Brain microvascular endothelial cell (primary cell): ENCODE data around the gene GTF2A1.
"Not testable (repeated sequence)": the region's sequence is repeated elsewhere in the genome, so short reads cannot be mapped to it uniquely, and the experiment has no call there.

Experiments
- DNase-seq: peaks from one replicate; pipeline ENCODE4 v3.0.0-alpha.2; 2020
- H3K27ac ChIP-seq: fragments of 250-450 bp; sonication (Bioruptor Pico); 2 replicates; pipeline ENCODE4 v1.5.1; 2020; ENCODE audit warnings: mild to moderate bottlenecking, moderate library complexity
- H3K27me3 ChIP-seq: fragments of 250-450 bp; sonication (Bioruptor Pico); replicated peaks from 2 replicates; pipeline ENCODE4 v1.5.1; 2020; ENCODE audit warnings: mild to moderate bottlenecking
- H3K36me3 ChIP-seq: fragments of 250-450 bp; sonication (Bioruptor Pico); replicated peaks from 2 replicates; pipeline ENCODE4 v1.5.1; 2020; ENCODE audit warnings: mild to moderate bottlenecking
- H3K4me3 ChIP-seq: 2 replicates; pipeline ENCODE4 v1.5.1; 2011; ENCODE audit warnings: low read depth, mild to moderate bottlenecking, control low read depth, low read length, moderate library complexity
- CTCF ChIP-seq: IDR thresholded peaks from 2 replicates; pipeline ENCODE4 v1.5.1; 2011; ENCODE audit warnings: low read depth, mild to moderate bottlenecking, moderate library complexity, low read length, control low read depth, inconsistent platforms; ENCODE audit errors: missing control alignments
- in situ Hi-C: cut with HindIII; loops from 2 replicates; pipeline ENCODE4 v1.10.0; 2017; ENCODE audit warnings: low sequenced_read_pairs, low pct_ligation_motif_present

GTF2A1 gene

DNA sequence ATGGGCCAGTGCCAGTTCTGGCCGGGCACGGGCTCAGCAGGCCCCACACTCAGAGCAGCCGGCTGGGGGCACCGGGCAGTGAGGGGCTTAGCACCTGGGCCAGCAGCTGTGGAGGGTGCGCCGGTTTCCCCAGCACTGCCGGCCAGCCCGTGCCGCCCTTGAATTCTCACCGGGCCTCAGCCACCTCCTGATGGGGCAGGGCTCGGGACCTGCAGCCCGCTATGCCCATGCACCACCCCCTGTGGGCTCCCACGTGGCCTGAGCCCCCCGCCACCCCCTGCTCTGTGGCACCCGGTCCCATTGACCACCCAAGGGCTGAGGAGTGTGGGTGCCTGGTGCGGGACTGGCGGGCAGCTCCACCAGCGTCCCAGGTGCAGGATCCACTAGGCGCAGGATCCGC, 15.4 kb upstream of the GTF2A1 start:
- Histone ChIP-seq H3K27me3 (no peaks in the 10 kb centered on the region), H3K27ac (no peak overlapping the region), H3K36me3 (no peaks in the 10 kb centered on the region), H3K4me3 (no peak overlapping the region)
- in situ Hi-C loops = no loop called here
- no peak for DNase-seq
- TF ChIP-seq CTCF = no peak

GRCh38 chr14:81235096-81235495, 14.3 kb upstream of the GTF2A1 start:
- in situ Hi-C loops = no loop called here
- DNase-seq = no peak
- Histone ChIP-seq H3K36me3 (no peaks in the 10 kb centered on the region), H3K27ac (no peak overlapping the region), H3K27me3 (no peaks in the 10 kb centered on the region), H3K4me3 (no peak overlapping the region)
- TF ChIP-seq CTCF = no peak

DNA sequence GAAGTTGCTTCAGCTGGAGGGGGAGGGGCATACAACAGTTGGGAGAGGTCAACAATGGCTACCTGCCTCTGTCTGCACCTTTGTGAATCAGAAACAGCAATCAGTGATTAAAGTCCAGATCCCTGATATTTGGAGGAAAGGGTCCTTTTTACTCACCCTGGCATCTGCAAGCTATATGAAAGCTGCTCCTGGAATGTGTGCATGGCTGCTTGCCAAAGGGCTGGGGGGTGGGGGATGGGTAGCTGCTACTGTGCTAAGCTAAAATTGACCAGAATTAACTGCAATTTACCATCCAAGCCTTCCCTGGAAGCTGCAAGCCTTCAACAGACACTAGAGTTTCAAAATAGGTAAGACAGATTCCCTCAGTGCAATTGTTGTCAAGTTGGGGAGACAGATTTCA, 13.5 kb upstream of the GTF2A1 start:
- no peak for DNase-seq
- in situ Hi-C loops = no loop called here
- H3K27ac ChIP-seq = no peak overlapping the region

GRCh38 chr14:81233615-81234014, 12.9 kb upstream of the GTF2A1 start:
- no peak for TF ChIP-seq CTCF
- Histone ChIP-seq H3K36me3 (no peaks in the 10 kb centered on the region), H3K27ac (no peak overlapping the region)

More for the DNA sequence above, 13.5 kb upstream of the GTF2A1 start:
- TF ChIP-seq CTCF = no peak
- H3K4me3 ChIP-seq = no peak overlapping the region
- H3K27me3 ChIP-seq = no peaks in the 10 kb centered on the region
- no peaks in the 10 kb centered on the region for H3K36me3 ChIP-seq

DNA sequence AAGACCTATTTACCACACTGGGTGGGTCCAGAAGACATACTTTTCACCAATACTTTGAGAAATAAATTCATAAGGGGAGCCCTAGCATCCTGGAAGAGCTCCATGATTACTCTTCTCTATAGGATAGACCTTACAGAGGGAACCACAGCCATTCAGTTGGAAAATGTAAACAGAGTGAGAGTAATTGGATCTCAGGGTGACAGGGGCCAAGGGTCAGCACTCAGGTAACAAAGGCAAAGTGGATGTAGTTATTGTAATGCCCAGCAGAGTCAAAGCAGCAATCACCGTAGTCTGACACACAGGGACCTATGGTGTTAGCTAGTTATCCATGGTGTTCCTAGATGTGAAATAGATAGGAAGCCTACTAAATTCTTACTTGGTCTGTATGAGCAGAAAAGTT, 10.8 kb upstream of the GTF2A1 start:
- Histone ChIP-seq H3K36me3 (no peaks in the 10 kb centered on the region), H3K27me3 (no peaks in the 10 kb centered on the region), H3K4me3 (no peak overlapping the region), H3K27ac (no peak overlapping the region)
- TF ChIP-seq CTCF = no peak
- in situ Hi-C loops = no loop called here
- DNase-seq = no peak

More at GRCh38 chr14:81233615-81234014, 12.9 kb upstream of the GTF2A1 start:
- no peaks in the 10 kb centered on the region for H3K27me3 ChIP-seq
- no peak overlapping the region for H3K4me3 ChIP-seq
- DNase-seq = no peak
- in situ Hi-C loops = no loop called here

DNA sequence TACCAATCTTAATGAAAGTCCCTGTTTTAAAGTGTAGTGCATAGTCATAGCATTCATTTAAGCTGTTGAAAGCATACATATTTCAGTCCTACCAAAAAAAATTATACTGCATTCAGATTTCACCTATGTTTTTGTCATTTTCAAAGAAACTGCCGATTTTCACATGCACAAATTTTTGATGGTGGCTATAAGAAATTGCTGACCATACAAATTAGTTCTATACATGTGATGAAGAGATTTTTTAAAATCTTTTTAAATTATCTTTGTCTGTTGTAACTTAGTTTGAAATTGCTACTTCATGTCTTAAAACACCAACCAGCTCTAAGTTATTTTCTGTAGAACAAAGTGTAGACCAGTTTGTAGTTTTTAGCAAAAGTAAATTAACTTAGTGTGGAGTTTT, 3.5 kb upstream of the GTF2A1 start:
- no peaks in the 10 kb centered on the region for H3K36me3 ChIP-seq
- no peak overlapping the region for H3K27ac ChIP-seq
- in situ Hi-C loops = no loop called here
- no peaks in the 10 kb centered on the region for H3K27me3 ChIP-seq
- TF ChIP-seq CTCF = no peak
- no peak overlapping the region for H3K4me3 ChIP-seq
- no peak for DNase-seq

DNA sequence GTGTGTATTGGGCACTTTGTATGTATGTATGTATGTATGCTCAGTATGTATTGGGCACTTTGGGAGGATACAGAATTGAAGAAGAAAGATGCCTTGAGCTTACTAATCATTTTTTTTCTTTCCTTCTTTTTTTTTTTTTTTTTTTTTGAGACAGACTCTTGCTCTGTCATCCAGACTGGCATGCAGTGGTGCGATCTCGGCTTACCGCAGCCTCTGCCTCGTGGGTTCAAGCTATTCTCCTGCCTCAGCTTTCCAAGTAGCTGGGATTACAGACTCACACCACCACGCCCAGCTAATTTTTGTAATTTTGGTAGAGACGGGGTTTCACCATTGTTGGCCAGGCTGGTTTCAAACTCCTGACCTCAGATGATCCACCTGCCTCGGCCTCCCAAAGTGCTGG, 3.0 kb upstream of the GTF2A1 start:
- H3K36me3 ChIP-seq, H3K27me3 ChIP-seq, in situ Hi-C loops, DNase-seq, H3K4me3 ChIP-seq, H3K27ac ChIP-seq: not testable (repeated sequence)
